Esophagus squamous epithelium (tissue), 4 donors: ENCODE measurements around the gene IL1RAPL2.

Source experiments
- POLR2A ChIP-seq, 4 donors: fragments of 450-650 bp; IDR thresholded peaks; one replicate each; pipeline ENCODE4 v1.6.1; 2017; ENCODE audit warnings: antibody characterized with exemption in 4 of 4, mild to moderate bottlenecking in 4 of 4, moderate library complexity in 3 of 4
- TF ChIP-seq, protein P1 (sequence below), 6 experiments: fragments of 450-650 bp in 4 of 6; fragments of 200-600 bp in 2 of 6; sonication (generic) in 2 of 6; IDR thresholded peaks; one replicate each; pipeline ENCODE4 v1.5.1; 2016 to 2019; ENCODE audit warnings: antibody characterized with exemption in 6 of 6, mild to moderate bottlenecking in 4 of 6, moderate library complexity in 4 of 6

- TF ChIP-seq, protein P1, sequence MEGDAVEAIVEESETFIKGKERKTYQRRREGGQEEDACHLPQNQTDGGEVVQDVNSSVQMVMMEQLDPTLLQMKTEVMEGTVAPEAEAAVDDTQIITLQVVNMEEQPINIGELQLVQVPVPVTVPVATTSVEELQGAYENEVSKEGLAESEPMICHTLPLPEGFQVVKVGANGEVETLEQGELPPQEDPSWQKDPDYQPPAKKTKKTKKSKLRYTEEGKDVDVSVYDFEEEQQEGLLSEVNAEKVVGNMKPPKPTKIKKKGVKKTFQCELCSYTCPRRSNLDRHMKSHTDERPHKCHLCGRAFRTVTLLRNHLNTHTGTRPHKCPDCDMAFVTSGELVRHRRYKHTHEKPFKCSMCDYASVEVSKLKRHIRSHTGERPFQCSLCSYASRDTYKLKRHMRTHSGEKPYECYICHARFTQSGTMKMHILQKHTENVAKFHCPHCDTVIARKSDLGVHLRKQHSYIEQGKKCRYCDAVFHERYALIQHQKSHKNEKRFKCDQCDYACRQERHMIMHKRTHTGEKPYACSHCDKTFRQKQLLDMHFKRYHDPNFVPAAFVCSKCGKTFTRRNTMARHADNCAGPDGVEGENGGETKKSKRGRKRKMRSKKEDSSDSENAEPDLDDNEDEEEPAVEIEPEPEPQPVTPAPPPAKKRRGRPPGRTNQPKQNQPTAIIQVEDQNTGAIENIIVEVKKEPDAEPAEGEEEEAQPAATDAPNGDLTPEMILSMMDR (IDR thresholded peaks at IDR 0.05): no peak
- TF ChIP-seq POLR2A (IDR thresholded peaks at IDR 0.05): no peak
These were observed 267.4 kb downstream of the IL1RAPL2 start for GRCh38 chrX:104833401-104833800.
